Activated CD4-positive, CD25-positive, alpha-beta regulatory T cell treated with anti-CD3 and anti-CD28 coated beads, Interleukin-2, amount 50 U/mL, for 24 hours (primary cell): ENCODE results near the gene KIAA1958.
"Not testable (repeated sequence)": the region's sequence is repeated elsewhere in the genome, so short reads cannot be mapped to it uniquely, and the experiment has no call there.

Source experiments
- ATAC-seq, 2 donors: fragments of 150-1000 bp; cut with Tn5 transposase; one replicate each; pipeline ENCODE4 v1.10.0; 2021; ENCODE audit warnings: mild to moderate bottlenecking in 1 of 2, moderate library complexity in 1 of 2

Gene KIAA1958

GRCh38 chr9:112665347-112665746, 178.7 kb downstream of the KIAA1958 start:
- ATAC-seq, result no peak

DNA sequence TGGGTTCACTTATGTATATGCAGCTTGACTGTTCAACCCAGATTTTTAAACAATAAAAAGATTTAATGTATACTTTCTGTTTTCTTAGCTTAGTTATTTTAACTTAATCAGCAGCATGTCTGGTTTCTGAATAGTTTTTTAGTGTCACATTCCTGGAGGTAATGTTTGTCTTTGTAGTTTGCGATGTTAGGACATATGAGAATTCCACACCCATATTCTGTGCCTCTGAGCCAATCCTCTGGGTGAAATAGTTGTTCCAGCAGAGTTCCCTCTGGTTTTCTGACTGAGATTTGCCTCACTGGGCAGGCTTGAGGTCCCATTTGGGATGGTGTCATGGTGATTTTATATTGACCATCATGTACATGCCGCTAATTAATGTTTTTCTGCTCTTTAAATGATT, 182.7 kb downstream of the KIAA1958 start:
- no peak for ATAC-seq

DNA sequence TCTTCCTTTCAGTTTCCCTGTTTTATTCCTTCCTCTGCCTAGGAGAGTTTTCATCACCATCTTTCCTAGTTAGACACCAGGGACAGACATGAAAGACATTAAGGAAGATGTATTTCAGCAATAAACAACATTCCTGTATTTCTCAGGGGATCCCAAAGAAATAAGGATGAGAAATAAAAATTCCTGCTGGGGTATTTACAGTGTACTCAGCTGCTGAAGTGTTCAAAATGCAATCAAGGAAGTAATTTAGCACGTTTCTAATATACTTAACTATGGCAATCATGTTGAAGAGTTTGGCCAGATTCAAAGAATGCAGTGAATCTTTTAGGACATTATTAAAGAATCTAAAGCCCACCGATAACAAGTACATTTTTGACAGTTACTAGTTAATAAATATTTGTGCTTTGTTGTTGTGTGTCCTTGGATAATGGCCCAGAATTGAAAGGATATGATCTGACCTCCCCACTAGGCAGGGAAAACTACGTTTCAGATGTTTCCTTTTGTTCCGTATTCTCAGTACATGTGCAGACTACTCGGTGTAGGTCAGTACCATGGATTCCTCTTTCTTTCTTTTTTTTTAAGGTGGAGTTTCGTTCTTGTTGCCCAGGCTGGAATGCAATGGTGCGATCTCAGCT, 184.5 kb downstream of the KIAA1958 start:
- ATAC-seq, result no peak

GRCh38 chr9:112673221-112673620, 186.6 kb downstream of the KIAA1958 start:
- not testable (repeated sequence) for ATAC-seq

GRCh38 chr9:112677040-112677439, 190.4 kb downstream of the KIAA1958 start:
- ATAC-seq, result no peak

- ATAC-seq, result no peak
These were observed 194.2 kb downstream of the KIAA1958 start for GRCh38 chr9:112680731-112681402.

DNA sequence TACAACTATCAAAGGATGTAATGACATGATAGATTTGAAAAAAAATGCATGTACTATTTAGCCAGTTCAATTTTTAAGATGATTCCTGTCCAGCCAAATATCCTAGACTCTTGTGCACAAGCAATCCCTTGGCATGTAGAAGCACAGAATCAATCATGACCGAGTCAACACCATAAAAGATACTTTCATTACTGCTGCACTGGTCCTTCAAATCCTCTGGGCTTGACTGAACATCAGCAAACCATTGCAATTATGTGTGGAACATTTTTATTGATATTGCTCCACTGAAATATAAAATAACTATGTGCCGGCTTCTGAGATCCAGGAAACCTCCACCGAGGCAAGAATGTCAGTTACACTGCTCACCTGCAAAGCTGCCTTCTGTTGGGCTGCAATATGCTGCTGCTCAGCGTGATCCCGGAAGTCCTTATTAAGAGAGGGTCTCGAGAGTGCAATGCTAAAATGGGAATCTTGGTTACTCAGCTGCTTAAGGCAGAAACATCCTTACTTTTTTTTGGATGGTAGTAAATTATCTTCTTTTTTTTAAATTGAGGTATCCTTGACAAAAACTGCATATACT, 202.6 kb downstream of the KIAA1958 start:
- ATAC-seq, result no peak

- no peak for ATAC-seq
These were observed 208.3 kb downstream of the KIAA1958 start for GRCh38 chr9:112694706-112695555.

- ATAC-seq, result no peak
These were observed 209.8 kb downstream of the KIAA1958 start for GRCh38 chr9:112696461-112696860.

- ATAC-seq, result peak; percentile 48 to 60
These were observed 212.6 kb downstream of the KIAA1958 start for GRCh38 chr9:112699230-112699629.

DNA sequence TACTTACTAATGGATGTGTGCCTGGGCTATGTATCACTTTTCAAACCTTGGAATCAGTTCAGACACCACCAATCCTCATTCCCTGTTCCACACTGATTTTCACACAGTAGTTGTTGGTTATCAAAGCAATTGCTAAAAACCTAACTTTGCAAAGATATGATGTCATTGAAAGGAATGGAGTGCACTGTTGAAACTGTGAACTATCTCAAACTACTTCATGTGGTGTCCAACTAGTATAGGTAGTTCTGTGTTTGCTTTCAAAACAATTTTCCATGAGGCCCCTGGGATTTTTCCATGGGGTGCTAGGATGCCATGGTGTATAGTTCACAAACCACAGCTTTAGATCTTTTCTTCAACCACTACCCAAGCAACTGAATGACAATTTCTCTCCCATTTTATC, 213.5 kb downstream of the KIAA1958 start:
- ATAC-seq, result no peak

GRCh38 chr9:112703304-112703703, 216.7 kb downstream of the KIAA1958 start:
- ATAC-seq, result no peak

- ATAC-seq, result no peak
These were observed 219.3 kb downstream of the KIAA1958 start for GRCh38 chr9:112705768-112706427.

DNA sequence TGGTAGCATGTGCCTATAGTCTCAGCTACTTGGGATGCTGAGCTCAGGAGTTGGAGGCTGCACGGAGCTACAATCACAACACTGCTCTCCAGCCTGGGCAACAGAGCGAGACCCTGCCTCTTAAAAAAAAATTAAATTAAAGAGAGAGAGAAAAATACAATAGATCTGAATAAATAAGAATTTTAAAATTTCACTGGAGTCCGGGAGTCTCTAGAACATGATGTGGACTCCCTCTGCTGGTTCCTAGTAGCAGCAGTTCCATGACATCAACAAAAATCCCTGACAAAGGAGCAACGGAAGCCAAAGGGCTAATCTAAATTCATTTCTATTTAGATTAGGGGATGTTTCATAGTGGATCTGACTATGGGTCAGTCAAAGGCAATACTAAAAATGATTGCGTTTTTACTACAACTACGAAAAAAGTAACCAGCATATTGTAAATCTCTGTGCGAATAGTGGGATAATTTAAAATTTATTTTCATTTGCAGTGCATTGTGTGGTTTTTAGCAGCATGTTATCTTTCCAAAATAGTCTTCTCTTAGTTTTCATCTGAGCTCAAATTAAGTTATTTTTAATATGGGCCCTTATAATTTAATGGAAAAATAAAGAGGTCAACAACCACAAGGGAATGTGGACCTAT, 224.5 kb downstream of the KIAA1958 start:
- no peak for ATAC-seq

DNA sequence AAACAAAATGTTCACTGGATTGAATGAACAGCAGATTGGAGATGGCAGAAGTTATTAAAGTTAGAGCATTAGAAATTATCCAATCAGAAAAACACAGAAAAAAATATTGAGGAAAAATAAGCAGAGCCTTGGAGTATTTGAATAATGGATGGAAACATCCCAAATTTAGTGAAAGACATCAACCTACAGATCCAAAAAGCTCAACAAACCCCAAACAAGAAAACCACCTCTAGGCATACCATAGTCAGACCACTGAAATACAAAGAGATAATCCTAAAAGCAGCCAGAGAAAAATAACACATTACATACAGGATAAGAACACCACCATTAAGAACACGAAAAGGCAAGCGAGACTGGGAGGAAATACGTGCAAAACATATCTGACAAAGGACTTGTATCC, 226.1 kb downstream of the KIAA1958 start:
- no peak for ATAC-seq

DNA sequence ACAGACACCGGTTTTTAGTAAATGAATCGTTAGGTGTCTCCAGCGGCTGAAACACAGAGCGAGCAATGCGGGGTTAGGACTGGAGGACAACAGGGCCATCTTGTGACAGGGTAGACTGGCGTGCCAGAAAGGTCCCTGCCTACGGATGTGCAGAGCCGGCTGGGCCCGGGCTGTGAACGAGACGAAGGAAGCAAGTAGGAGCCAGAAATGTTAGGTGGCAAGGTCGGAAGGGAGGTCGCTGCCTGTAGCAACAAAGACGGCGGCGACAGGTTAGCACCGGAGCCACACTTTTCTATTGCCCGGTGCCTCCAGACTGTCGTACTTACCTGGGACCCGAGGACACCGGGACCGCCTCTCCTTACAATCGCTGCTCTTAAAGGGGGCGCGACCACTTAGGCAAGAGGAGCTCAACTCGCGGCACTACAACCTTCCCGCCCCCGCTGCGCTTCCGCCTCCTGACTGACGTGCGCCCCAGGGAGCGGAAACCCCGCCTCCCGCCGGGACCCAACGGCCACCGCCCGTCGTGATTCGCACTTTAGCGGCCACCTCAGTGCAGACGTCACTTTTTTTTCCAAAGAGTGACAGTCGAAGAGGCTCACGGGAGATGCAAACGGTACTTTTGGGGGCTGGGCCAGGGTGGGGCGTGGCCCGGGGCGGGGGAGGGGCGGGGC, 231.2 kb downstream of the KIAA1958 start, which contains the start of gene INIP:
TSS of gene INIP (minus strand) at position 457 of the 671 bp plus-strand sequence. CDS start 1,632 bp downstream, outside the sequence.
- ATAC-seq, result peak; percentile 95
